ENCODE measurements around the gene AOAH. TPM values are rescaled to one million over a fixed set of nuclear protein-coding genes. Genes with fewer than 3 reads are reported as not detected.

AOAH gene
- total and polyA plus RNA-seq, 2 of the 4 experiments (the other 2 are of a cell fraction): not detected

- peak; percentile 42 for TF ChIP-seq CTCF (conservative IDR thresholded peaks at IDR 0.05; ENCODE audit: low read depth, low read length)
Observed at GRCh38 chr7:36473454-36474282, 250.6 kb downstream of the AOAH start (continued).

DNA sequence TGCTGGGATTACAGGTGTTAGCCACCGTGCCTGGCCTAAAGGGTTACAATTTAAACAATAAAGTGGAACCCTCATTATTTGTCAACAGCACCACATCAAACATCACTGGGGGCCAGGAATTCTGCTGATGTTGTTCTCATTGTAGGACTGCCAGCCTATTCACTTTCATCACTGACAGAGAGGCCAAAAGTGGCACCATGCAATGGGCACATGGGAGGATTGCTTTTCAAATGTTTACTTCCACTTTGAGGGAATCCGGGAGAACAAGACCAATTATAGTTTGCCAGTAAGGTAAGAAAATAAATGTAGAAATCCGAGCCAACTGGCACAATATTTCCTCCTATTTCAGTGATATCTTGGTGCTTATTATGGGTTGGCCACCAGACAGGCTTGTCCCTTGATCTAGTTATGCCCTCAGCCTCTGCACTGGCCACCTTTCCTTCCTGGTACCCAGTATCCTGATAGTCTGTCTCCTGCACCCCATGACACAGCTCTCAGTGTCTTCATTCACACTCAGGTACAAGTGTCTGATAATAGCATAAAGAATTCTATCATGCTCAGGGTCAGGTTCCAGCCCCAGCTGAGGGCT is 252.1 kb downstream of the AOAH start:
- no peak for ATAC-seq (ENCODE audit: low read depth)

More for the DNA sequence above, 252.1 kb downstream of the AOAH start:
- H3K56ac ChIP-seq (ENCODE audit: extremely low read depth, insufficient read depth, low read length): no peak overlapping the region
- in situ Hi-C loops (cut with MboI; ENCODE audit: low sequenced_read_pairs) (no loop called here), dilution Hi-C loops (cut with HindIII; ENCODE audit: low sequenced_read_pairs, unreplicated experiment) (no loop called here), intact Hi-C loops (cut with micrococcal nuclease) (loop anchor here (5.0 kb wide), 1 partner anchor 730 kb away; no protein-coding TSS in a partner anchor)
- no peaks in the 10 kb centered on the region for H3K79me1 ChIP-seq (ENCODE audit: low read depth in 1 of 2, low read length in 2 of 2)
- H4K8ac ChIP-seq (ENCODE audit: low read depth in 2 of 2, low read length in 2 of 2): no peak overlapping the region
- H3K27ac ChIP-seq (ENCODE audit: insufficient read depth, low read length): no peak overlapping the region
- peaks cover 4% of the 10 kb centered on the region; the same call in 1 of the 2 replicates for H3K27me3 ChIP-seq (ENCODE audit: control insufficient read depth, insufficient read depth, low read length)
- no peak overlapping the region for H3K14ac ChIP-seq (replicated peaks; ENCODE audit: low read depth, low read length)
- no peak overlapping the region for H3K4ac ChIP-seq (ENCODE audit: low read depth, low read length)
- no peak overlapping the region for H4K5ac ChIP-seq (ENCODE audit: low read depth, low read length)
- H2AFZ ChIP-seq (replicated peaks; ENCODE audit: low read length, poor library complexity): no peak overlapping the region
- no peak overlapping the region for H3K4me3 ChIP-seq (ENCODE audit: insufficient read depth, low read depth, low read length)
- CTCF ChIA-PET: interaction anchor here (0.9 kb wide), 1 partner anchor 10 kb away, joined by 4 read pairs; no protein-coding TSS in a partner anchor
- no peak for TF ChIP-seq NFE2L2 (IDR thresholded peaks at IDR 0.05; ENCODE audit: low read depth, low read length)
- H3K4me1 ChIP-seq (ENCODE audit: control insufficient read depth, insufficient read depth, low read length): no peaks in the 10 kb centered on the region
- H4K20me1 ChIP-seq (ENCODE audit: insufficient read depth, low read length): no peaks in the 10 kb centered on the region
- no peak overlapping the region for H2AK5ac ChIP-seq (ENCODE audit: low read depth, low read length)
- no peak overlapping the region for H3K9ac ChIP-seq (ENCODE audit: low read depth, low read length)
- H3K4me2 ChIP-seq (ENCODE audit: low read depth, low read length): no peak overlapping the region
- WGBS, 2 experiments (ENCODE audit: extremely low coverage in 2 of 2, insufficient read length in 1 of 2): 80% methylated on average over 1 of the region's 3 CpGs; no CpG with 5 or more reads in 1 of the 2 experiments
- no peak for DNase-seq
- no TSS peak for BruUV-seq (replicated peaks)
- no peaks in the 10 kb centered on the region for H3K36me3 ChIP-seq (ENCODE audit: control insufficient read depth, insufficient read depth, low read length)
- H2BK20ac ChIP-seq (ENCODE audit: low read depth, low read length): no peak overlapping the region
- H4K91ac ChIP-seq (ENCODE audit: insufficient read depth, low read depth, low read length): no peak overlapping the region
- no peak overlapping the region for H2BK120ac ChIP-seq (ENCODE audit: low read depth, low read length)
- no peak overlapping the region for H2AK9ac ChIP-seq (replicated peaks; ENCODE audit: low read depth, low read length, poor library complexity)
- H2BK5ac ChIP-seq (ENCODE audit: low read depth, low read length, poor library complexity, severe bottlenecking): no peak overlapping the region
- no peak overlapping the region for H3K18ac ChIP-seq (ENCODE audit: low read depth, low read length)
- H3K9me3 ChIP-seq (ENCODE audit: control insufficient read depth, insufficient read depth, low read length): no peaks in the 10 kb centered on the region
- no peak overlapping the region for H3K23ac ChIP-seq (ENCODE audit: low read depth, low read length)
- POLR2A ChIA-PET (ENCODE audit: unreplicated experiment): no interaction called here
- peaks cover 3% of the 10 kb centered on the region; the same call in 1 of the 2 replicates for H3K9me1 ChIP-seq (ENCODE audit: insufficient read depth, low read length)
- H2BK15ac ChIP-seq (ENCODE audit: low read depth, low read length): no peak overlapping the region

Measured in IMR-90 (cell line).